Hepatocyte (in vitro differentiated cells): ENCODE data around the gene HPCAL1.

Experiments
- EZH2 ChIP-seq: fragments of 200-600 bp; sonication (generic); IDR thresholded peaks from 2 replicates; pipeline ENCODE4 v1.6.1; 2016; ENCODE audit warnings: antibody characterized with exemption, mild to moderate bottlenecking, borderline replicate concordance
- TF ChIP-seq, protein P1 (sequence below): fragments of 200-600 bp; sonication (generic); IDR thresholded peaks from 2 replicates; pipeline ENCODE4 v1.5.1; 2016; ENCODE audit warnings: antibody characterized with exemption, mild to moderate bottlenecking; ENCODE audit not compliant: poor library complexity

DNA sequence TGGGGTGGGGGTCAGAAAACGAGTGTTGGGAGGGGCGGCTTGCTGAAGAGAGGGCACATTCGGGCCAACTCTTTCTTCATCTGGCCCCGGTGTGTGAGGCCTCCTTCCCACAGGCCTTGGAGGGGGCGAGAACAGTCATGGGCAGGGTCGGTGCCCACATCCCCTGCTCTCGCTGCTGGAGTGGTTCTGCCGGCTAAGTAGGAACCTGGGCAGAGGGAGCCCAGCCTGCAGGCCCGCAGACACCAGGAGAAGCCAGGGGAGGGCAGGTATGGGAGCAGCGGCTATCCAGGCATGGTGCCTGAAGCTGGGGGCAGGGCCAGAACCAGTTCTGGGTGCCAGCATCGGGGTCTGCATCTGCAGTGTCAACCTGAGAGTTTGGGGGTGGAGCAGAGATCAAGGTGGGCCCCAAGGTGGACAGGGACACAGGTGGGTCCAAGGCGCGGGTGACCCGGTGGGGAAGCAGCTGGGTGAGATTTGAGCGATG lies 46.6 kb upstream of the HPCAL1 start:
- TF ChIP-seq, protein P1, sequence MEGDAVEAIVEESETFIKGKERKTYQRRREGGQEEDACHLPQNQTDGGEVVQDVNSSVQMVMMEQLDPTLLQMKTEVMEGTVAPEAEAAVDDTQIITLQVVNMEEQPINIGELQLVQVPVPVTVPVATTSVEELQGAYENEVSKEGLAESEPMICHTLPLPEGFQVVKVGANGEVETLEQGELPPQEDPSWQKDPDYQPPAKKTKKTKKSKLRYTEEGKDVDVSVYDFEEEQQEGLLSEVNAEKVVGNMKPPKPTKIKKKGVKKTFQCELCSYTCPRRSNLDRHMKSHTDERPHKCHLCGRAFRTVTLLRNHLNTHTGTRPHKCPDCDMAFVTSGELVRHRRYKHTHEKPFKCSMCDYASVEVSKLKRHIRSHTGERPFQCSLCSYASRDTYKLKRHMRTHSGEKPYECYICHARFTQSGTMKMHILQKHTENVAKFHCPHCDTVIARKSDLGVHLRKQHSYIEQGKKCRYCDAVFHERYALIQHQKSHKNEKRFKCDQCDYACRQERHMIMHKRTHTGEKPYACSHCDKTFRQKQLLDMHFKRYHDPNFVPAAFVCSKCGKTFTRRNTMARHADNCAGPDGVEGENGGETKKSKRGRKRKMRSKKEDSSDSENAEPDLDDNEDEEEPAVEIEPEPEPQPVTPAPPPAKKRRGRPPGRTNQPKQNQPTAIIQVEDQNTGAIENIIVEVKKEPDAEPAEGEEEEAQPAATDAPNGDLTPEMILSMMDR: no peak
- no peak for TF ChIP-seq EZH2
